SK-N-DZ (cell line): ENCODE data around the gene TM4SF20.
"Not testable (repeated sequence)": the region's sequence is repeated elsewhere in the genome, so short reads cannot be mapped to it uniquely, and the experiment has no call there.

Source experiments
- DNase-seq: peaks from one replicate; pipeline ENCODE4 v3.0.0-alpha.2; 2015; ENCODE audit warnings: low spot score

TM4SF20 gene

GRCh38 chr2:227398684-227399670, 19.9 kb upstream of the TM4SF20 start:
- DNase-seq = no peak

DNA sequence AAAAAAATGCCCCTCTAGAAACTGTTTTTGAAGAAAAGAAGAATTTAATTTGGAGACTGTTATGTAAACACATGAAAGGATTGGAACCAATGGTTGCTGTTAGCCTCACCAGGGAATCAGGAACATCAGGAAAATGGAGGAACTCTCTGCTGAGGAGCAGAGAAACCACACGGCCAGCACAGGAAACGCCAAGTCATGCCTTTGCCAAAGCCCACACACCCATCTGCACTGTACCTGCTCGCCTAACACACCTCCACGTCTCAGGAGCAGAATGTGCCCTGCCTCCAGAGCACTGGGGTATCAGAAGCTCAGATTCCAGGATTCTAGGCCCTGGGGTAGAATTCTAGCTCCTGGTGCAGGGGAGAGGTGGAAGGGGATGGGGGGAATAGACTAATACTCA, 18.5 kb upstream of the TM4SF20 start:
- DNase-seq = no peak

DNA sequence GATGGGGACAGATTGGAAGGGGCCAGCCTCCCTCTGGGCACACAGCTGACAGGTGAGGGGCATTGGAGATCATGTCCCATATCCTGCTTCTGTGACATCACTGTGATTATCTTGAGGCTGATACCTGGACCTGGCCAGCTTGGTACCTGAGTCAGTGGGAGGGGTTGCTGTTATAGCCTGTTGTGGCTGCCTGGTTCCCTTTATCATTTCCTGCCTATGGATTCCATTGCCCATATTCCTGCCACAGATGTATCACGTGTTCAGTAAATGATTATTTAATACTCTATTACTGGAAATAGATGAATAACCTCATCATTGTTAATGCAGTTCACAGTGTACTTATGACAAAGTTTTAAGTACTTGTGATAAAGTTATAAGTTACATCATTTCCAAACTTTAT, 16.4 kb upstream of the TM4SF20 start:
- DNase-seq = no peak

- DNase-seq = no peak
Observed at GRCh38 chr2:227394401-227394800, 15.3 kb upstream of the TM4SF20 start.

GRCh38 chr2:227390468-227391256, 11.6 kb upstream of the TM4SF20 start:
- no peak for DNase-seq

GRCh38 chr2:227389661-227390060, 10.6 kb upstream of the TM4SF20 start:
- no peak for DNase-seq

DNA sequence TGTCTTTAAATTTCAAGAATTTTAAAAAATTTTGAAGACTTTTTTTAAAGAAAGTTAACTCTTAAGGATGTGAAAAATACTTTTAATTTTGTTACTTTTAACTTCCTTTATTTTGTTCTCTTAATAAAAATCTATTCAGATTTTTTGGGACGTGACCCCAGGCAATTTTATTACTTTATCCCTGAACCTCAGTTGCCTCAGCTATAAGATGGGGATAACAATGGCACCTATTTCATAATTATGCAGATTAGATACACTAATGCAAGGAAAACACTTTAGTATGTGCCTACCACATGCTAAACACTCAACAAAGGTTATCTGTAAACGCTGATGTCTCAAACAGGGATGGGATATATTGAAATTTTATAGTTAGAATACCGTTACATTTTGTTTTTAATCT, 10.1 kb upstream of the TM4SF20 start:
- no peak for DNase-seq

DNA sequence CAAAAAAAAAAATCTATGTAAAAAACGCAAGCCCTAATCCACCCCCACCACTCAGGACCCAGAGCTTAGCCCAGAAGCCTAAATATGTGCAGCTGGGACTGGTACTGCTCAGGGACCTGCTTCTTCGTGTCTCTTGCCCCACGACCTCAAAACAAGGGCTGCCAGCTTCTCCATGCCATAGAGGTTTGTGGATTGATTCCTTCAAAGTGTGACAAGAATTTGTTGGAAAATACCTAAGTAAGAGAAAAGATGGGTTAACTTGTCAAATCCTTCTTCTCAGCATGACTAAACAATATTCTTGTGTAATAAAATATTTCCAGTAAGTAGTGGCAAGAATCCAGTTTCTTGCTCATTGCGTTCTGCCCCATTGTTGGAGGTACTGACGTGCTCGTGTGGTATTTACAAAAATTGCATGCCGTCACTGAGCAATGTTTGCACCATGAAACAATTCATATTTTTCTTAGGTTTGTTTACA, 9.5 kb upstream of the TM4SF20 start:
- DNase-seq = no peak

DNA sequence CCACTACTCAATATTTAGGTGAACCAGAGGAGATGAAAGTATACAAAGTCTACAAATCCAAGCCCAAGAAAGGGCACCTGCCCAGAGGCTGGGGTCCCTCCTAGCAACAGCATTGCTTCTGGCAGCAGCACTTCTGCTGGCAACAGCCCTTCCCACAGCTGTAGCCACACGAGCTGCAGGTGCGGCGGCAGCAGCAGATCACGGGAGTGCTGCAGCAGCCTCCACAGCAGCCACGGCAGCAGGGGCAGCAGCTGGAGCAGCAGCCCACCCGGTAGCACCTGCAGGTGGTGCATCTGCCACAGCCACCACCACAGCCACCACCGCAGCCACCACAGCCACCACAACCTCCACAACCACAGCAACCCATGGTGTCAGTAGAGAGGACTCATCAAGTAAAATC, 8.5 kb upstream of the TM4SF20 start, which contains the start of gene SCYGR1:
SCYGR1 (minus strand) TSS at position 367 of the 400 bp plus-strand sequence; CDS start at position 367, 0 bp downstream.
- DNase-seq = not testable (repeated sequence)

GRCh38 chr2:227386630-227387029, 7.5 kb upstream of the TM4SF20 start:
- DNase-seq = no peak

GRCh38 chr2:227383686-227384085, 4.6 kb upstream of the TM4SF20 start:
- no peak for DNase-seq

DNA sequence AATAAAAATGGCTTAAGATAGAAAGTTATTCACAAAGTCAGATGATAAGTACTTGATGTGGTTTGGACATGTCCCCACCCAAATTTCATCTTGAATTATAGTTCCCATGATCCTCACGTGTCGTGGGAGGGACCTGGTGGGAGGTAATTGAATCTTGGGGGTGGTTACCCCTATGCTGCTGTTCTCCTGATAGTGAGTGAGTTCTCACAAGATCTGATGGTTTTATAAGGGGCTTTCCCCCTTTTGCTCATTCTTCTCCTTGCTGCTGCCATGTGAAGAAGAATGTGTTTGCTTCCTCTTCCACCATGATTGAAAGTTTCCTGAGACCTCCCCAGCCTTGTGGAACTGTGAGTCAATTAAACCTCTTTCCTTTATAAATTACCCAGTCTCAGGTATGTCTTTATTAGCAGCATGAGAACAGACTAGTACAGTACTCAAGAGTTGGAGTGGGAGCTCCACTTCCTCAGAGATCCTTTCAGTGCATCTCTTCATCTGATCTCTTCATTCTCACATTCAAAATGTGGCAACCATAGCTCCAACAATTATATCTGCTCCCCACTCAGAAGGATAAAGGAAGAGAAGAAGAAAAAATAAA, 3.2 kb upstream of the TM4SF20 start:
- DNase-seq = not testable (repeated sequence)

- DNase-seq = no peak
Observed at GRCh38 chr2:227378371-227378782, 729 bp downstream of the TM4SF20 start.

DNA sequence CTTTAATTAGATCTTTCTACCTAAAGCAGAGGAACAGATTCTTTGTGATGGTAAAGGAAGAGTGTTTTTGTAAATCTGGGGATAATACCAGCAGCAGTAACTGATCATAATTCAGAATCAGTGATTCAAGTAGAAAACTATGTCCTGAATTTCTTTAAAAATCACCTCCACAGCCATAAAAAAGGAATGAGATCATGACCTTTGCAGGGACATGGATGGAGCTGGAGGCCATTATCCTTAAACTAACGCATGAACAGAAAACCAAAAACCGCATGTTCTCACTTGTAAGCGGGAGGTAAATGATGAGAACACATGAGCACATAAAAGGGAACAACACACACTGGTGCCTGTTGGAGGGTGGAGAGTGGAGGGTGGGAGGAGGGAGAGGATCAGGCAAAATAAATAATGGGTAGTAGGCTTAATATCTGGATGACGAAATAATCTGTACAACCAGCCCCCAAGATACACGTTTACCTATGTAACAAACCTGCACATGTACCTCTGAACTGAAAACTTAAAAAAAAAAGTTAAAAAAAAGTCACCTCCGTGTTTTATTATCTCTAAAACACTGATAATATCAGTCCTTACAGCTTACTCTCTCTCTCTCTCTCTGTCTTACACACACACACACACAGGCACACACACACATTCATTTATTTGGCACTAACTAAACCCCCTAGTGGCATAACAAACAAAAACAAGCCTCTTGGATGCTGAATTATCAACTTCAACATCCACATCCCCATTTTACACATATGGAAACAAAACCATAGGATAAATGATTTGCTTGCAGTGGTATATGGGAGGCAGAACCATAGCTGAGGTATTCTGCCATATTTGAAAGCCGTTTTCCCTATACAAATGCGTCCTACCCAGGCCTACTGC, 1.4 kb downstream of the TM4SF20 start:
- no peak for DNase-seq

DNA sequence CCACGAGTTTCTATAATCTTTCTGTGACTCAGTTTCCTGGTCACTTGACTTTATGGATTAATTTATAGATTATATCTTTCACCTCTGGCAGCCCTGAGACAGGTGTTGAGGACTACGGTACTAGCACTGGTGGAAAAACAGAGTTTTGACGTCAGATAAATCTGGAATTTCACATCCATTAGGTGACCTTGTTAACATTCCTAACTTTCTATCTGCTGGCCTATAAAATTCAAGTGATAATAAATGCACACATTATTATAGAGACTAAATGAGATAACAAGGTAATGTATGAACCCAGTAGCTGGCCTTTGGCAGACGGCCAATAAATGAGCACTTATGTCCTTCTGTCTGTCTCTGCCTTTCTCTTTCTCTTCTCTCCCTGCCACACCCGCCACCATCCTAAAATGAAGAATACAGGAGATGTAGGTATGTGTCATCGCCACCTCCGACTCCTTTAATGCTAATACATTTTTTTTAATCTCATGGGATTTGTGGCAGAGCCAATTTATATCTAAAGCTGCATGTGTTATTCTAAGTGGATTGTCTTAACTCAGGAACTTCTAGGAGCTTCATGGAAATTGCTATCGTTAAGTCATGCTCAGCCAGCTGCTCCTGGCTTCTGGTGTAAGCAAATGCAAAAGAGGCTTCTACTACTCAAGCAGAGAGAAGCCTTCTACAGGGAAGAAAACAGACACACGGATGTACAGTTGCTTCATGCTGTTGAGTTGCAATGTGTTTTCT, 2.3 kb downstream of the TM4SF20 start:
- no peak for DNase-seq

DNA sequence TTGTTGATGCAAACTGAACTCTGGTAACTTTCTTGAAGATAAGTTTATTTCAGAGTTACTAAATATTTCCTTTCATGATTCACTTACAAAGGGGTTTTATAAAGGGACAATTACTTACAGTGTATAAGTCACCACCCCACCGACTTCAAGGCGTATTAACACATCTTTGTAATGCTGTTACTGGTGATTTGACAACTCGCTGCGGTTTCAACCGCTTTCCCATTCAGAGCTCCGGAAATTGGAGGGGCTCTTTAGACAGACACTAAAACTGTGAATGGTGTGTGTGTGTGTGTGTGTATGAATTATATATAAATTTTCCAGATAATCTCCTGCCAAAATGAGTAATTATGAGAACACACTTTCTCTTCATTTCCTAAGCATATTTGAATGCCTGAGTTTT, 4.9 kb downstream of the TM4SF20 start:
- DNase-seq = no peak

- DNase-seq = no peak
Observed at GRCh38 chr2:227373389-227373788, 5.7 kb downstream of the TM4SF20 start.

DNA sequence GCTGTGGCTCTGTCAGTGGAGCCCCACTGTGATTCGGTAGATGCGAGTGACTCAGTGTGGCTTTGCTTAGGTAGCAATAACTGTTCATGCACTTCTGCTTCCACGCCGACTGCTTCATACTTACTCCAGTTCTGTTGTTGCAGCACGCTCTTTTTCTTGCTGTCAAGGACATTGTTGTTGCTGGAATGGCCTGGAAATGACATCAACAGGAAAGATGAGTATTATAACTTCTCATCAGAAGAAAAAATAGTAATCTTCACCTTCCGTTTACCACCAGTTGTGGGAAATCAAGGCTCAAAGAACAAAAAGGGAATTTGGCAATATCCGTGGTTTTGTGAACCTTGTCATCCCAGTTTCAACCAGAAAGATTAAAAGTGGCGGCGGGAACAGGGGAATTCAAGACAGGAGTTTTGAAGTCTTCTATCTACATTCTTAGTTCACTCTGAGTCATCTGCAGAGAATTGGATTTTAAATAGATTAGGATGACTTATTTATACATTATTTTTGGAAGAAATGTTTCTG, 8.3 kb downstream of the TM4SF20 start:
- DNase-seq = no peak

- DNase-seq = no peak
Observed at GRCh38 chr2:227370092-227370491, 9.0 kb downstream of the TM4SF20 start.

- no peak for DNase-seq
Observed at GRCh38 chr2:227368574-227368973, 10.5 kb downstream of the TM4SF20 start.
